Measurements from ENCODE around the gene PTGR1.

The PTGR1 gene

GRCh38 chr9:111531716-111532115, 67.7 kb downstream of the PTGR1 start:
- DNase-seq = no peak

- no peak for DNase-seq
Measured at GRCh38 chr9:111529787-111530186, 69.7 kb downstream of the PTGR1 start.

GRCh38 chr9:111527347-111527746, 72.1 kb downstream of the PTGR1 start:
- DNase-seq = no peak

- DNase-seq = peak; percentile 92
Measured at GRCh38 chr9:111525056-111525977, 74.1 kb downstream of the PTGR1 start, which contains the start of gene ZNF483. TSS of gene ZNF483 (plus strand) at chr9:111525179. CDS start at chr9:111527396, 2,217 bp downstream.

- DNase-seq = no peak
Measured at GRCh38 chr9:111524731-111525055, 74.8 kb downstream of the PTGR1 start.

- no peak for DNase-seq
Measured at GRCh38 chr9:111516061-111516465, 83.4 kb downstream of the PTGR1 start.

GRCh38 chr9:111514967-111515366, 84.5 kb downstream of the PTGR1 start:
- no peak for DNase-seq
